Activated naive CD4-positive, alpha-beta T cell treated with anti-CD3 and anti-CD28 coated beads, Interleukin-2, amount 10 ng/mL, durations not matched to agents 7 days and 5 days (primary cell): ENCODE results near the gene DSCAML1.

ENCODE experiments used
- CTCF ChIA-PET: fragments of 350-600 bp; sonication (Branson Sonifier 250); formaldehyde crosslinking; loops from one replicate; lab custom pipeline; 2021; ENCODE audit warnings: antibody characterized with exemption; lab: Charles Lee
- DNase-seq: peaks from one replicate; pipeline ENCODE4 v3.0.0-alpha.2; 2020
- H3K27ac Mint-ChIP-seq: one replicate; pipeline ENCODE4 v1.8.0; 2021; ENCODE audit warnings: mild to moderate bottlenecking, moderate library complexity, mixed read lengths
- H3K27me3 Mint-ChIP-seq: one replicate; pipeline ENCODE4 v1.8.0; 2021; ENCODE audit warnings: mild to moderate bottlenecking, mixed read lengths
- H3K36me3 Mint-ChIP-seq: one replicate; pipeline ENCODE4 v1.8.0; 2021; ENCODE audit warnings: mixed read lengths
- H3K4me1 Mint-ChIP-seq: one replicate; pipeline ENCODE4 v1.8.0; 2021; ENCODE audit warnings: mixed read lengths
- H3K4me3 Mint-ChIP-seq: one replicate; pipeline ENCODE4 v1.8.0; 2021; ENCODE audit warnings: mild to moderate bottlenecking, moderate library complexity, mixed read lengths
- H3K9me3 Mint-ChIP-seq: one replicate; pipeline ENCODE4 v1.8.0; 2021; ENCODE audit warnings: mixed read lengths

DSCAML1 gene

GRCh38 chr11:117623831-117624271 is 173.2 kb downstream of the DSCAML1 start:
- CTCF ChIA-PET, result no interaction called here

GRCh38 chr11:117621226-117621625 is 175.8 kb downstream of the DSCAML1 start:
- CTCF ChIA-PET, result interaction anchor here (1.1 to 6.1 kb wide), 7 partner anchors 10 to 242 kb away, joined by 3 to 50 read pairs (median 3); no protein-coding TSS in a partner anchor
- Mint-ChIP-seq H3K36me3 (no peaks in the 10 kb centered on the region), H3K4me3 (no peak overlapping the region)

More at GRCh38 chr11:117623831-117624271, 173.2 kb downstream of the DSCAML1 start:
- Mint-ChIP-seq H3K9me3 (peaks cover 5% of the 10 kb centered on the region), H3K27ac (no peak overlapping the region), H3K4me1 (no peaks in the 10 kb centered on the region), H3K36me3 (no peaks in the 10 kb centered on the region), H3K4me3 (no peak overlapping the region), H3K27me3 (peaks cover 17% of the 10 kb centered on the region)
- DNase-seq, result no peak

GRCh38 chr11:117620659-117621058 is 176.4 kb downstream of the DSCAML1 start:
- no peak for DNase-seq
- Mint-ChIP-seq H3K36me3 (no peaks in the 10 kb centered on the region), H3K27ac (no peak overlapping the region), H3K27me3 (peaks cover 22% of the 10 kb centered on the region), H3K4me3 (no peak overlapping the region), H3K9me3 (peaks cover 5% of the 10 kb centered on the region), H3K4me1 (no peaks in the 10 kb centered on the region)
- CTCF ChIA-PET, result interaction anchor here (1.1 to 6.1 kb wide), 7 partner anchors 9 to 241 kb away, joined by 3 to 50 read pairs (median 3); no protein-coding TSS in a partner anchor

More at GRCh38 chr11:117621226-117621625, 175.8 kb downstream of the DSCAML1 start:
- Mint-ChIP-seq H3K9me3 (peaks cover 5% of the 10 kb centered on the region), H3K4me1 (no peaks in the 10 kb centered on the region), H3K27ac (no peak overlapping the region), H3K27me3 (peaks cover 17% of the 10 kb centered on the region)
- DNase-seq, result peak; percentile 35

- DNase-seq, result no peak
- no peaks in the 10 kb centered on the region for H3K36me3 Mint-ChIP-seq
- H3K4me1 Mint-ChIP-seq, result no peaks in the 10 kb centered on the region
- CTCF ChIA-PET, result interaction anchor here (0.7 to 6.1 kb wide), 4 partner anchors 8 to 193 kb away, joined by 3 to 50 read pairs (median 8); no protein-coding TSS in a partner anchor
- no peak overlapping the region for H3K27ac Mint-ChIP-seq
- peaks cover 26% of the 10 kb centered on the region for H3K27me3 Mint-ChIP-seq
- no peak overlapping the region for H3K4me3 Mint-ChIP-seq
- peaks cover 5% of the 10 kb centered on the region for H3K9me3 Mint-ChIP-seq
Measured at GRCh38 chr11:117620086-117620485, 176.9 kb downstream of the DSCAML1 start.

GRCh38 chr11:117619661-117620060 is 177.4 kb downstream of the DSCAML1 start:
- no peak overlapping the region for H3K27ac Mint-ChIP-seq
- H3K9me3 Mint-ChIP-seq, result peaks cover 5% of the 10 kb centered on the region
- no peaks in the 10 kb centered on the region for H3K36me3 Mint-ChIP-seq
- H3K4me1 Mint-ChIP-seq, result no peaks in the 10 kb centered on the region
- H3K27me3 Mint-ChIP-seq, result peaks cover 24% of the 10 kb centered on the region
- no peak overlapping the region for H3K4me3 Mint-ChIP-seq
- CTCF ChIA-PET, result interaction anchor here (0.7 to 6.1 kb wide), 3 partner anchors 8 to 193 kb away, joined by 3 to 50 read pairs (median 13); no protein-coding TSS in a partner anchor
- no peak for DNase-seq

GRCh38 chr11:117618982-117619355 is 178.0 kb downstream of the DSCAML1 start:
- Mint-ChIP-seq H3K4me1 (no peaks in the 10 kb centered on the region), H3K9me3 (peaks cover 5% of the 10 kb centered on the region), H3K36me3 (no peaks in the 10 kb centered on the region), H3K27ac (no peak overlapping the region), H3K4me3 (no peak overlapping the region), H3K27me3 (peaks cover 20% of the 10 kb centered on the region)
- CTCF ChIA-PET, result interaction anchor here (3.5 to 6.1 kb wide), 2 partner anchors 7 to 192 kb away, joined by 13 to 50 read pairs; no protein-coding TSS in a partner anchor
- no peak for DNase-seq

- CTCF ChIA-PET, result interaction anchor here (6.1 kb wide), 1 partner anchor 192 kb away, joined by 50 read pairs; no protein-coding TSS in a partner anchor
- Mint-ChIP-seq H3K4me3 (no peak overlapping the region), H3K27me3 (peaks cover 20% of the 10 kb centered on the region), H3K36me3 (no peaks in the 10 kb centered on the region), H3K9me3 (peaks cover 5% of the 10 kb centered on the region), H3K4me1 (no peaks in the 10 kb centered on the region), H3K27ac (no peak overlapping the region)
- DNase-seq, result no peak
Measured at GRCh38 chr11:117618302-117618981, 178.6 kb downstream of the DSCAML1 start.

- H3K36me3 Mint-ChIP-seq, result no peaks in the 10 kb centered on the region
- no peak for DNase-seq
- no peaks in the 10 kb centered on the region for H3K4me1 Mint-ChIP-seq
- H3K27ac Mint-ChIP-seq, result no peak overlapping the region
- CTCF ChIA-PET, result interaction anchor here (0.6 to 6.1 kb wide), 2 partner anchors 159 to 190 kb away, joined by 3 to 50 read pairs; no protein-coding TSS in a partner anchor
- peaks cover 5% of the 10 kb centered on the region for H3K9me3 Mint-ChIP-seq
- no peak overlapping the region for H3K4me3 Mint-ChIP-seq
- H3K27me3 Mint-ChIP-seq, result peaks cover 20% of the 10 kb centered on the region
Measured at GRCh38 chr11:117616979-117617378, 180.0 kb downstream of the DSCAML1 start.

- no peak for DNase-seq
- Mint-ChIP-seq H3K9me3 (no peaks in the 10 kb centered on the region), H3K27me3 (peaks cover 18% of the 10 kb centered on the region), H3K27ac (no peak overlapping the region), H3K4me1 (peaks cover 2% of the 10 kb centered on the region), H3K4me3 (no peak overlapping the region), H3K36me3 (no peaks in the 10 kb centered on the region)
- CTCF ChIA-PET, result no interaction called here
Measured at GRCh38 chr11:117614728-117615127, 182.3 kb downstream of the DSCAML1 start.

- Mint-ChIP-seq H3K4me1 (peaks cover 2% of the 10 kb centered on the region), H3K27ac (no peak overlapping the region)
Measured at GRCh38 chr11:117613521-117613920, 183.5 kb downstream of the DSCAML1 start.

GRCh38 chr11:117612177-117612576 is 184.8 kb downstream of the DSCAML1 start:
- DNase-seq, result no peak
- Mint-ChIP-seq H3K27me3 (peaks cover 25% of the 10 kb centered on the region), H3K4me1 (peaks cover 3% of the 10 kb centered on the region), H3K36me3 (no peaks in the 10 kb centered on the region), H3K27ac (no peak overlapping the region), H3K9me3 (no peaks in the 10 kb centered on the region), H3K4me3 (no peak overlapping the region)
- CTCF ChIA-PET, result interaction anchor here (2.3 kb wide), 1 partner anchor 9 kb away, joined by 13 read pairs; no protein-coding TSS in a partner anchor

More at GRCh38 chr11:117613521-117613920, 183.5 kb downstream of the DSCAML1 start:
- peaks cover 25% of the 10 kb centered on the region for H3K27me3 Mint-ChIP-seq
- DNase-seq, result no peak
- no peaks in the 10 kb centered on the region for H3K36me3 Mint-ChIP-seq
- CTCF ChIA-PET, result no interaction called here
- H3K9me3 Mint-ChIP-seq, result no peaks in the 10 kb centered on the region
- no peak overlapping the region for H3K4me3 Mint-ChIP-seq

GRCh38 chr11:117610901-117611300 is 186.1 kb downstream of the DSCAML1 start:
- no peaks in the 10 kb centered on the region for H3K9me3 Mint-ChIP-seq
- H3K4me3 Mint-ChIP-seq, result no peak overlapping the region
- no peak overlapping the region for H3K27ac Mint-ChIP-seq
- H3K36me3 Mint-ChIP-seq, result no peaks in the 10 kb centered on the region
- peaks cover 15% of the 10 kb centered on the region for H3K4me1 Mint-ChIP-seq
- DNase-seq, result no peak
- peaks cover 22% of the 10 kb centered on the region for H3K27me3 Mint-ChIP-seq
- CTCF ChIA-PET, result interaction anchor here (2.3 kb wide), 1 partner anchor 10 kb away, joined by 13 read pairs; no protein-coding TSS in a partner anchor

GRCh38 chr11:117610045-117610444 is 187.0 kb downstream of the DSCAML1 start:
- H3K9me3 Mint-ChIP-seq, result no peaks in the 10 kb centered on the region
- no peak overlapping the region for H3K27ac Mint-ChIP-seq
- H3K36me3 Mint-ChIP-seq, result no peaks in the 10 kb centered on the region
- CTCF ChIA-PET, result no interaction called here
- peaks cover 19% of the 10 kb centered on the region for H3K27me3 Mint-ChIP-seq
- DNase-seq, result no peak
- H3K4me3 Mint-ChIP-seq, result no peak overlapping the region
- peaks cover 15% of the 10 kb centered on the region for H3K4me1 Mint-ChIP-seq

GRCh38 chr11:117607449-117607848 is 189.6 kb downstream of the DSCAML1 start:
- H3K27ac Mint-ChIP-seq, result no peak overlapping the region
- no peaks in the 10 kb centered on the region for H3K36me3 Mint-ChIP-seq
- CTCF ChIA-PET, result no interaction called here

More at GRCh38 chr11:117607449-117607848, 189.6 kb downstream of the DSCAML1 start:
- Mint-ChIP-seq H3K9me3 (no peaks in the 10 kb centered on the region), H3K4me1 (peaks cover 15% of the 10 kb centered on the region), H3K4me3 (no peak overlapping the region), H3K27me3 (peaks cover 28% of the 10 kb centered on the region)
- DNase-seq, result no peak
